Stimulated activated effector memory CD8-positive, alpha-beta T cell treated with anti-CD3 and anti-CD28 coated beads, Interleukin-12 subunit alpha, Interleukin-12 subunit beta, amount 100 ng/mL, for 72 hours (primary cell): Measurements from ENCODE around the gene MYBBP1A.

Source experiments
- ATAC-seq: fragments of 150-1000 bp; cut with Tn5 transposase; 2 replicates; pipeline ENCODE4 v1.10.0; 2021
- DNase-seq, 2 donors: peaks; one replicate each; pipeline ENCODE4 v3.0.0; 2021 to 2022; ENCODE audit warnings: low spot score in 2 of 2
- H3K27ac Mint-ChIP-seq: one replicate; pipeline ENCODE4 v1.8.0; 2022; ENCODE audit warnings: mild to moderate bottlenecking, mixed read lengths
- H3K36me3 Mint-ChIP-seq: one replicate; pipeline ENCODE4 v1.8.0; 2022; ENCODE audit warnings: mild to moderate bottlenecking, mixed read lengths
- H3K4me1 Mint-ChIP-seq: one replicate; pipeline ENCODE4 v1.8.0; 2022; ENCODE audit warnings: mixed read lengths
- H3K4me3 Mint-ChIP-seq: one replicate; pipeline ENCODE4 v1.8.0; 2022; ENCODE audit warnings: mild to moderate bottlenecking, mixed read lengths
- H3K9me3 Mint-ChIP-seq: one replicate; pipeline ENCODE4 v1.8.0; 2022; ENCODE audit warnings: mixed read lengths

MYBBP1A gene

GRCh38 chr17:4506892-4507291, 48.3 kb downstream of the MYBBP1A start:
- ATAC-seq: no peak
- peaks cover 43% of the 10 kb centered on the region for H3K4me1 Mint-ChIP-seq
- DNase-seq: no peak
- H3K27ac Mint-ChIP-seq: no peak overlapping the region
- H3K9me3 Mint-ChIP-seq: no peaks in the 10 kb centered on the region
- H3K4me3 Mint-ChIP-seq: no peak overlapping the region
- H3K36me3 Mint-ChIP-seq: no peaks in the 10 kb centered on the region

GRCh38 chr17:4506175-4506813, 48.9 kb downstream of the MYBBP1A start:
- no peak for ATAC-seq
- DNase-seq: no peak
- Mint-ChIP-seq H3K27ac (no peak overlapping the region), H3K36me3 (no peaks in the 10 kb centered on the region), H3K4me3 (no peak overlapping the region), H3K9me3 (no peaks in the 10 kb centered on the region), H3K4me1 (peaks cover 43% of the 10 kb centered on the region)

GRCh38 chr17:4505187-4505586, 50.0 kb downstream of the MYBBP1A start:
- Mint-ChIP-seq H3K27ac (peak overlapping the region; percentile 41), H3K36me3 (no peaks in the 10 kb centered on the region), H3K4me3 (no peak overlapping the region), H3K4me1 (peaks cover 43% of the 10 kb centered on the region), H3K9me3 (no peaks in the 10 kb centered on the region)
- DNase-seq (no peak), ATAC-seq (peak; percentile 39)

- no peak overlapping the region for H3K27ac Mint-ChIP-seq
- H3K36me3 Mint-ChIP-seq: no peaks in the 10 kb centered on the region
- peaks cover 45% of the 10 kb centered on the region for H3K4me1 Mint-ChIP-seq
- no peaks in the 10 kb centered on the region for H3K9me3 Mint-ChIP-seq
- ATAC-seq (no peak), DNase-seq (no peak)
- H3K4me3 Mint-ChIP-seq: no peak overlapping the region
These were observed 51.0 kb downstream of the MYBBP1A start for GRCh38 chr17:4504188-4504587.

- H3K9me3 Mint-ChIP-seq: no peaks in the 10 kb centered on the region
- no peak overlapping the region for H3K4me3 Mint-ChIP-seq
- H3K36me3 Mint-ChIP-seq: no peaks in the 10 kb centered on the region
- ATAC-seq (no peak), DNase-seq (no peak)
- H3K27ac Mint-ChIP-seq: no peak overlapping the region
- peaks cover 37% of the 10 kb centered on the region for H3K4me1 Mint-ChIP-seq
These were observed 51.7 kb downstream of the MYBBP1A start for GRCh38 chr17:4503283-4504025.

- Mint-ChIP-seq H3K9me3 (no peaks in the 10 kb centered on the region), H3K4me1 (peaks cover 33% of the 10 kb centered on the region), H3K4me3 (no peak overlapping the region), H3K27ac (no peak overlapping the region), H3K36me3 (no peaks in the 10 kb centered on the region)
- ATAC-seq (no peak), DNase-seq (no peak)
These were observed 52.6 kb downstream of the MYBBP1A start for GRCh38 chr17:4502466-4503154.

- Mint-ChIP-seq H3K9me3 (no peaks in the 10 kb centered on the region), H3K4me1 (peaks cover 33% of the 10 kb centered on the region), H3K4me3 (no peak overlapping the region), H3K36me3 (no peaks in the 10 kb centered on the region), H3K27ac (no peak overlapping the region)
- no peak for DNase-seq
- no peak for ATAC-seq
These were observed 53.8 kb downstream of the MYBBP1A start for GRCh38 chr17:4501295-4501949.

- no peak for ATAC-seq
- H3K4me1 Mint-ChIP-seq: peaks cover 28% of the 10 kb centered on the region
- H3K9me3 Mint-ChIP-seq: no peaks in the 10 kb centered on the region
- H3K36me3 Mint-ChIP-seq: no peaks in the 10 kb centered on the region
- DNase-seq: no peak
- peak overlapping the region; percentile 79 for H3K4me3 Mint-ChIP-seq
- no peak overlapping the region for H3K27ac Mint-ChIP-seq
These were observed 55.0 kb downstream of the MYBBP1A start for GRCh38 chr17:4500191-4500571.

GRCh38 chr17:4499431-4500190, 55.6 kb downstream of the MYBBP1A start:
- H3K9me3 Mint-ChIP-seq: no peaks in the 10 kb centered on the region
- H3K27ac Mint-ChIP-seq: no peak overlapping the region
- no peaks in the 10 kb centered on the region for H3K36me3 Mint-ChIP-seq
- H3K4me1 Mint-ChIP-seq: peaks cover 23% of the 10 kb centered on the region
- ATAC-seq (peak; percentile 8), DNase-seq (no peak)
- peak overlapping the region; percentile 79 for H3K4me3 Mint-ChIP-seq

- H3K4me1 Mint-ChIP-seq: peaks cover 15% of the 10 kb centered on the region
- DNase-seq (peak; percentile 53 to 77), ATAC-seq (peak; percentile 87)
- H3K4me3 Mint-ChIP-seq: peak within 1 kb of the TSS; percentile 79
- no peaks in the 10 kb centered on the region for H3K9me3 Mint-ChIP-seq
- no peak within 1 kb of the TSS for H3K27ac Mint-ChIP-seq
- H3K36me3 Mint-ChIP-seq: no peaks in the 10 kb centered on the region
These were observed 56.5 kb downstream of the MYBBP1A start, which contains the start of gene SPNS2 for GRCh38 chr17:4498461-4499397. Gene SPNS2 (plus strand): TSS chr17:4498881. CDS start chr17:4499048, 167 bp downstream.

- DNase-seq (no peak), ATAC-seq (no peak)
- Mint-ChIP-seq H3K9me3 (no peaks in the 10 kb centered on the region), H3K27ac (no peak overlapping the region), H3K4me1 (peaks cover 26% of the 10 kb centered on the region), H3K36me3 (no peaks in the 10 kb centered on the region), H3K4me3 (no peak overlapping the region)
These were observed 57.9 kb downstream of the MYBBP1A start for GRCh38 chr17:4497101-4497824.

GRCh38 chr17:4492721-4493561, 62.2 kb downstream of the MYBBP1A start:
- peaks cover 12% of the 10 kb centered on the region for H3K4me1 Mint-ChIP-seq
- no peak for DNase-seq
- H3K27ac Mint-ChIP-seq: no peak overlapping the region
- H3K36me3 Mint-ChIP-seq: no peaks in the 10 kb centered on the region
- peak; percentile 20 for ATAC-seq
- H3K4me3 Mint-ChIP-seq: no peak overlapping the region
- H3K9me3 Mint-ChIP-seq: no peaks in the 10 kb centered on the region

- peaks cover 31% of the 10 kb centered on the region for H3K4me1 Mint-ChIP-seq
- no peaks in the 10 kb centered on the region for H3K36me3 Mint-ChIP-seq
- ATAC-seq: no peak
- no peak for DNase-seq
- no peak overlapping the region for H3K4me3 Mint-ChIP-seq
- H3K27ac Mint-ChIP-seq: peak overlapping the region; percentile 27
- H3K9me3 Mint-ChIP-seq: no peaks in the 10 kb centered on the region
These were observed 64.5 kb downstream of the MYBBP1A start for GRCh38 chr17:4490637-4491061.
